ENCODE measurements around the gene BIRC5.
"Not testable (repeated sequence)": the region's sequence is repeated elsewhere in the genome, so short reads cannot be mapped to it uniquely, and the experiment has no call there.

BIRC5 gene

GRCh38 chr17:78226055-78226758 lies 12.2 kb downstream of the BIRC5 start:
- DNase-seq: no peak

- DNase-seq: no peak
These were observed 12.9 kb downstream of the BIRC5 start for GRCh38 chr17:78226759-78227454.

- DNase-seq: no peak
These were observed 13.4 kb downstream of the BIRC5 start for GRCh38 chr17:78227455-78227916.

- no peak for DNase-seq
These were observed 14.1 kb downstream of the BIRC5 start for GRCh38 chr17:78228176-78228575.

GRCh38 chr17:78230252-78230962 lies 16.4 kb downstream of the BIRC5 start:
- no peak for DNase-seq

- no peak for DNase-seq
These were observed 17.2 kb downstream of the BIRC5 start, which contains the start of gene TMEM235 for GRCh38 chr17:78230996-78231935. Gene TMEM235, plus strand, starts transcription at chr17:78231631. Its CDS starts 393 bp downstream, at chr17:78232024.

GRCh38 chr17:78231991-78232858 lies 18.2 kb downstream of the BIRC5 start:
- no peak for DNase-seq

- no peak for DNase-seq
These were observed 18.8 kb downstream of the BIRC5 start for GRCh38 chr17:78232859-78233173.

- DNase-seq: no peak
These were observed 19.6 kb downstream of the BIRC5 start for GRCh38 chr17:78233678-78234077.

- no peak for DNase-seq
These were observed 20.3 kb downstream of the BIRC5 start for GRCh38 chr17:78234261-78234865.

GRCh38 chr17:78235022-78235421 lies 21.0 kb downstream of the BIRC5 start:
- DNase-seq: not testable (repeated sequence)

GRCh38 chr17:78235885-78236284 lies 21.8 kb downstream of the BIRC5 start:
- no peak for DNase-seq

- no peak for DNase-seq
These were observed 22.5 kb downstream of the BIRC5 start for GRCh38 chr17:78236362-78237127.

GRCh38 chr17:78237401-78238012 lies 23.5 kb downstream of the BIRC5 start:
- DNase-seq: no peak

- DNase-seq: no peak
These were observed 24.9 kb downstream of the BIRC5 start for GRCh38 chr17:78238823-78239488.

GRCh38 chr17:78239489-78239931 lies 25.5 kb downstream of the BIRC5 start:
- DNase-seq: no peak

GRCh38 chr17:78240012-78240655 lies 26.1 kb downstream of the BIRC5 start:
- DNase-seq: no peak

GRCh38 chr17:78240839-78241238 lies 26.8 kb downstream of the BIRC5 start:
- no peak for DNase-seq
